DOHH2 (cell line): ENCODE results near the gene ATP8B3.

Experiments used
- EZH2phosphoT487 ChIP-seq: fragments of 200-600 bp; sonication (generic); IDR thresholded peaks from 2 replicates; pipeline ENCODE4 v1.6.1; 2017; ENCODE audit warnings: borderline replicate concordance, mild to moderate bottlenecking, antibody characterized with exemption, low read length, moderate library complexity, mixed read lengths
- TF ChIP-seq, protein P1 (sequence below): fragments of 200-600 bp; sonication (generic); IDR thresholded peaks from one replicate; pipeline ENCODE4 v1.5.1; 2014; ENCODE audit warnings: antibody characterized with exemption, mild to moderate bottlenecking, low read depth, low read length; ENCODE audit not compliant: poor library complexity, severe bottlenecking

DNA sequence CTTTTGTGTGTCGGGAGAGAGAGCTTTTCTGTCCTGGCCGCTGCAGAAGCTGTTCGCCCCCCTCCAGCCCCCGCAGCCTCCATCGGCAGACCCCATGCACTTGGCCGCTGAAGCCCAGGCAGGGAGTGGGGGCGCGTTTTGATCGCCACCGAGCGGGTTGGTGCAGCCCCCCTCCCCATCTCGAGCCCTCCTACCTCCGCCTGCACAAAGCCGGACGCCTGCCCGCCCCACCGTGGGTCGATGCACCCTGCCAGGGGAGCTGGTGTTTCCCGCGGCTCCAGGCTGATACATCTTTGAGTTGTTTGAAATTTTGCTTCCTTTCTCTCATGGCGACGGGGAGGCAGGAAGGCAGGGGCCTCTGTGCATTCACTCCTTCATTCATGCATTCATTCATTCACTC is 75.1 kb downstream of the ATP8B3 start:
- TF ChIP-seq, protein P1, sequence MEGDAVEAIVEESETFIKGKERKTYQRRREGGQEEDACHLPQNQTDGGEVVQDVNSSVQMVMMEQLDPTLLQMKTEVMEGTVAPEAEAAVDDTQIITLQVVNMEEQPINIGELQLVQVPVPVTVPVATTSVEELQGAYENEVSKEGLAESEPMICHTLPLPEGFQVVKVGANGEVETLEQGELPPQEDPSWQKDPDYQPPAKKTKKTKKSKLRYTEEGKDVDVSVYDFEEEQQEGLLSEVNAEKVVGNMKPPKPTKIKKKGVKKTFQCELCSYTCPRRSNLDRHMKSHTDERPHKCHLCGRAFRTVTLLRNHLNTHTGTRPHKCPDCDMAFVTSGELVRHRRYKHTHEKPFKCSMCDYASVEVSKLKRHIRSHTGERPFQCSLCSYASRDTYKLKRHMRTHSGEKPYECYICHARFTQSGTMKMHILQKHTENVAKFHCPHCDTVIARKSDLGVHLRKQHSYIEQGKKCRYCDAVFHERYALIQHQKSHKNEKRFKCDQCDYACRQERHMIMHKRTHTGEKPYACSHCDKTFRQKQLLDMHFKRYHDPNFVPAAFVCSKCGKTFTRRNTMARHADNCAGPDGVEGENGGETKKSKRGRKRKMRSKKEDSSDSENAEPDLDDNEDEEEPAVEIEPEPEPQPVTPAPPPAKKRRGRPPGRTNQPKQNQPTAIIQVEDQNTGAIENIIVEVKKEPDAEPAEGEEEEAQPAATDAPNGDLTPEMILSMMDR = no peak
- no peak for TF ChIP-seq EZH2phosphoT487
